ENCODE measurements around the gene CADM3. TPM values are rescaled to one million over a fixed set of nuclear protein-coding genes. Genes with fewer than 3 reads are reported as not detected.

CADM3 gene
- polyA plus RNA-seq, 4 donors: 0.14 to 0.99 (median 0.26) TPM

DNA sequence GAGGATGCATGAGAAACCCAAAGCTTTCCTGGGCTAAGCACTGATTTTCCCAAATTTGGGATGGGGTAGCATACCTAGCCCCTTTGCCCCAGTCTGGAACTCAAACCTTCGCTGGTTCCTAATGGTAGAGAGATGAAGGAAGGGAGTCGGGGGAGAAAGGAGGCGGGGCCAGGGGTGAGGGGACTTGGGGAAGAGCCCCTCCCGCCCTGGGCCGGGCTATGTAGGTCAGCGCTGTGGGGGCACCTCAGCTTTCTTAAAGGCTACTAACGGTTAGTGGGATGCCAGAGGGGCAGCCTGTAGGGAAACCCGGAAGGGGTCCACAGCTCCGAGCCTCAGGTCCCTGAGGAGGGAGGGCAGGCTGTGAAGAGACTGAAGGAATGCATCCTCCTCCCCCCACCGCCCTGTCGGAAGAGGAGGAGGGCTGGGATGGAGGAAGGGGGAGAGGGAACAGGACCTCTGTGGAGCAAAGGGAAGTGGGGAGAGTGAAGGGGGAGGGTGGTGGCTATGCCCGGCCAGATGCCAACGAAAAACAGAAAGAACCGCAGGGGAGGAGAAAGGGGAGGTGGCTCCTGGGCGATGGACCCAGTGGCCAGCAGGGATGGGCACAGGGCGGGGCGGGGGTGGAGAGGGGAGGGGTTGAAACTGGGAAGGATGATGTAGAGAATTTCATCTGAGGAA is 1.3 kb downstream of the CADM3 start:
- DNase-seq (ENCODE audit: low read depth in 4 of 4, low spot score in 3 of 4): no peak

DNA sequence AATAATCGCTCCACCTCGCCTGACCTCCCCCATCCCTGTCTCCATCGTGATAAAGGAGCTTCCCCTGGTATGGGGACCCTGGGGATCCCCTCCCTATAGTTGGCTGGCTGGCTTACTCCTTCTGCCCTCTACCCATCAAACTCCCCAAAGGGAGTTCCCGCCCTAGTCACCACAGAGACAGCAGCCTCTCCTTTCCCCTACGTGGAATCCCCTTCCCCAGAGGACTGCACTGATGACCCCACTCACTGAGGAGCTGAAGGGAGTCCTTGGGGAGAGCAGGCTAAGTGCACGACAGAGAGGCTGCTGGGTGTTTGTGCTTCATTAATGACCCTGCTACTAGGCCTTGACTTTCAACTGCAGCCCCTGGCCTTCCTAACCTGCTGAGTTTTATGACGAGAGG is 1.9 kb downstream of the CADM3 start:
- no peak for DNase-seq (ENCODE audit: low read depth in 4 of 4, low spot score in 3 of 4)

DNA sequence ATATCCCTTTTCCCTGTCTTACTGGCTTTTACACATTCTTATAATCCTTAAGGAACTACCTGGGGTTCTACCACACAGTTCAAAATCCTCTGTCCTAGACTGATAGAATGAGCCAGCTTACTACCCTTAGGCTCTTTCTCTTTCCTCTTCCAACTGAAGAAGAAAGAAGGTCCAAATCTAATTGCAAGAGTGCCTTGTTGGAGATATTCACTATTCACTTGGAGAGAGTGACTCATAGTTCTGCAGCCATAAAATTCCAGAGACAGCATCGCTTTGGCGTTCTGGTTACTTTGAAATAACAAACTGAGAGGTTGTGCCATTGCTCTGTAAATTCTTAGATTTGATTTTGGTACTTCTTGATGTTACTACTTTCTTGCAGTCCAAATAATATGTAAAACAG is 4.2 kb downstream of the CADM3 start:
- no peak for DNase-seq (ENCODE audit: low read depth in 4 of 4, low spot score in 3 of 4)

DNA sequence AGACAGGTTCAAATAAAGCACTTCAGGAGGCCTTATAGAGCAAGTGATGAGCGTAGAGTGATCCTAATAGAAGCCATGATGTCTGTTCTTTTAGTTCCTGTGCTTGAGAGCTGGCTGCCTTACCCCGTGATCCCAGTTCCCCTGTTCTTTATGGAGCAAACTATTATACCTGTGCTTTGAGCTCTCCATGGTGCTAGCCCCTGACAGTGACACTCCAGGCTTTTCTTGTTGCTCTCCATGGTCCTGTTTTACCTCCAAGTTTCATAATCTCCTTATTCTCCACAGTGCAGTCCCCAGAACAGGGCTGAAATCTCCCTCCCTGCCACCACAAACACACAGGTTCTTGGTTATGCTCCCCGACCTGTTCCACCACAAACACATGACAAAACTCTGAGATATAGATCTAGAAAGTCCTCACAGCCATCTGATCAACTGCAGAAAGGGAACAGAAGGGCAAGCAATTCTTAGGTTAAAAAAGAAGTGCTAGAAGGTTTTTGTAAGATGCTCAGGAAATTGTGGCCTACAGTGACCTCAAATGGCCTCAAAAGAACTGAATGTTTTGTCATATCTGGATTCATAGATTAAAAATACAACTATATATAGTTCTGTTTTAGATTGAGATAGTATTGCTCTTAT is 6.0 kb downstream of the CADM3 start:
- peak; percentile 61 to 82 (median 78) for DNase-seq (ENCODE audit: low read depth in 4 of 4, low spot score in 3 of 4)

DNA sequence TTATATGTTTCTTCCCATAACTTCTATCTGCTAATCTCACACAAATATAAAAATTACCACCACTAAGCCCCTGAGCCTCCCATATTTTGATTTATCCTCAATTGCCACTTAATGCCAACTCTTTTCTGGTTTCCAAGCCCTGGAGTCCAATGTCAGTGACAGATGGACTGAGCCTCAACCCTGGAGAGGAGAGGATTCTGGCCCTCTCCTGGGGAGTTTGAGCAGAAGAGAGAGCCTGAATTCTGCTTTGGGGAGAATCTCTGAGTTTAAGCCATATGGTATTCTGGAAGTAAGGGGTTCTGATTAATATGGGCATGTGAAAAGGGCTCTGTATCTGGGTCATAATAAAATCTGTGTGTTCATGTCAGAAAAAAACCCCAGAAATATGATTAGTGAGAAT is 8.5 kb downstream of the CADM3 start:
- no peak for DNase-seq (ENCODE audit: low read depth in 4 of 4, low spot score in 3 of 4)

DNA sequence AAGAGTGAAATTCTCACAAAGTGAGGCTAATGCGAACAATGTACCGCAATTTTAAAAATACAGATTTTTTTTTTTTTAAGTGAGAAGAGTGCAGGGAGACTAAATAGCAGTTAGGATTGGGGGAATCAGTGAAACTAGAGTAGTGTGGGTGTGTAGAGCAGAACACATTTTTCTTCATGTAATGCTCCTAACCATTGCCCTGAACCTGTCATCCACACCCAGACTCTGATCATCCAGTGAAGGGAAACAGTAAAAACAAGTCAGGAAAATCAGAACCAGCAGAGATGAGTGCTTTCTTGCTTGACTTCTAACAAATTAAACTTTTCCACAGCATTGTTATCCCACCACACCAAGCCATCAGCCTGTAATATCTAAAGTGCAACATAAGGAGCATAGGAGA is 9.1 kb downstream of the CADM3 start:
- no peak for DNase-seq (ENCODE audit: low read depth in 4 of 4, low spot score in 3 of 4)

DNA sequence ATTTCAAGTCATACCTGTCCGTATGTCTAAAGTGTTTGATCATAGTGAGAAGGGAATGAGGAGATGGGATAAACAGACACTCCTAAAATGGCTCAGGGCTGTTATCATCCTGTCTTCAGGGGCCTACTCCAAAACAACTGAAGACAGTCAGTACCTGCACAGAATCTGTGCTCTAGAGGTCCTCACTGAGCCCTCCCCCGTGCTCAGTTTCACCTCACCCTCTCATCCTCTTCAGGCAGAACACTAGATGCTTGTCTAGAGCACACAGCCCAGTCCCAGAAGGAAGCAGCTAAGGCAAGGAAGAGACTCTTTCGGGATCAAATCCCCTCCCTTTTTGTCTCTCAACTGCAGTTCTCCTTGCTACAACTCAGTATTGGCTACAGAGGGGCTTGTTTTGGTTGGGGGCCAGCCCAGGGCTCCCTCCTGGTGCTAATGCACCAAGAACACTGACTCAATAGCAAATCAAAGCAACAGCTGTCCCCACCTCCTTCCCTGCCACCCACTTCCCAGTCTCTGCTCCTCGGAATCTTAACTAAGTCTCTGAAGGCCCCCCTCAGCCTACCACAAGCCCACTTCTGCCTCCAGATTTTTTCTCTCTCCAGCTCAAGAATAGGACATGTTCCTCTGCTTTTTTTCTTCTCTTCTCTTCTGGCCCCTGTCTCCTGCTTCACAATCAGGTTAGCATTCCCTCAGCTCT is 10.1 kb downstream of the CADM3 start:
- no peak for DNase-seq (ENCODE audit: low read depth in 4 of 4, low spot score in 3 of 4)

DNA sequence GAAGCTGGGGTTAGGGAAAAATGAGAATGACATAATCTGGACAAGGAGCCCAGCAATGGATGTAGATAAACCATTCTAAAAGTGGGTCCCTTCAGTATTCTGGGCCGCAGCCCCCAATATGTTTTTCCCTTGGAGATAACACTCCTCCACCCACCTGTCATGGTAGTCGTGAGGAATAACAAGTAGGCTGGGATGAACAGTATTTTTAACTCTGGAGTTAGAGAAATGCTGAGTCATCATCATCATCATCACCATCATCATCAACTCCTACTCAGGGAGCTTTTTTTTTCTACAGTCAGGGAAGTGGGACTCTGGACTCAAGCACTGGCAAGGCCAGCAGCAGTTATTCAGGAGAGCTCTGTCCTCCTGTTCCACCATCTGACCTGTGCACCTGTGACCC is 12.8 kb downstream of the CADM3 start:
- DNase-seq (ENCODE audit: low read depth in 4 of 4, low spot score in 3 of 4): no peak

DNA sequence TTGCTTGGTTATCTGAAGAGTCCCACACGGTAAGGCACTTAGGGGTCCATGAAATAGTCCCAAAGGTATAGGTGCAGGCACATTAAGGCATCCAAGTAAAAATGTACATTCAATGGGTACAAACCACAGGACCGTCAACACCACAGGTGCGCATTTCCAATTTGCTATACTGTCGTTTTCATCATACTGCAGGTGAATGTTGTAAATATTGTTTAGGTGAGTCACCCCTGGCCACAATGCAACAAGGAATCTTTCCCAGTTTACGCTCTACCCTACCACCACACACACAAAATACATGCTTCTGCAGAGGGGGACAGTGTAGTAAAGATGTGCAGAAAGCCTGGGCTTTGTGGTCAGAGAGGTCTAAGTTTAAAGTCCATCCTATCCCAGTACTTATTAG is 13.7 kb downstream of the CADM3 start:
- DNase-seq (ENCODE audit: low read depth in 4 of 4, low spot score in 3 of 4): no peak

DNA sequence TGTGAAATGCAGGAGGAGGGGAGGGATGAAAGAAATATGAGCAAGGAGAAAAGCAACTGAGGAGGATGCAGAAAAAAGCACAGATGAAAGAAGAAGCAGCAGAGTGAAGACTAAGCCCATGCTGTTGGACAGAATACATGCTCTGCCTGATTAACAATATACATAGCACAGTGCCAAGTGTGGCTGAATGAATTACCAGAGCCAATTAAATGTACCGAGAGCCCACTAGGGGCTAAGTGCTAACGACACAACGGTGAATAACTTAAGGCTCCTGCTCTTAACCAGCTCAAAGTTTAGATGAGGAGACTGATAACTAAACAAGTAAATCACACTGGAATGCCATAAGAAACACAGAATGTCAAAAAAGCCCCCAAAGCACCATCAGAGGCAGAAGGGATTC is 15.6 kb downstream of the CADM3 start:
- DNase-seq (ENCODE audit: low read depth in 4 of 4, low spot score in 3 of 4): no peak

DNA sequence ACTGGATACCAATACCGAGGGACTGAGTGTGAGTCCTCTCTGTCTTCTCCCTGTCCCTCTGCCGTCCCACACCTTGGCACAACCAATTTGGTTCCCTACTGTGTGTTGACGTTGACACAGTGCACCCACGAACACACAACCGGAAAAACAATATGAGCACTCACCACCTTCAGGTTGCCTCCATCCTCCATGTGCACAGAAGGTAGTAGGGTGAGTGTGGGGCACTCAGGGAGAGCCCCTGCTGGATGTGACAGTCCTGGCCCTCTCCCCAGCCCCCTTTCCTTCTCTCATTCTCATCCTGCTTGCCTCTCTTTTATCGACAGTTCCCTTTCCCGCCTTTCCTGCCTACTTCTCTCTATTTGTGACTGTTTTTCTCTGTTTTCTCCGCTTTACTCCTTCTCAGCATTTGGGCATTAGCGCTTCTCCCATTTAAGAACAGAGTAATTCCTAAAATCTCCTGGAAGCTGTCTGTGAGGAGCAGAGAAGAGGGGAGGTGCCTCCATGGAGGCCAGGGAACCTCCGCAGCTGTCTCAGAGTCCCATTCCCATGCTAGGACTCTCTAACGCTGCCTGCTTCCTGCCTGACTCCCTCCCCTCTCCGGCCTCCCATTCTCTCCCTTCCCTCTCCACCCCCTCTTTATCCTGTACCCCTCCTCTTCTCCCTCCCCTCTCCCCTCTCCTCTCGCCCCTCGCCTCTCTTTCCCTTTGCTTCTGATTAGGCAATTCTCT is 16.4 kb downstream of the CADM3 start:
- no peak for DNase-seq (ENCODE audit: low read depth in 4 of 4, low spot score in 3 of 4)

DNA sequence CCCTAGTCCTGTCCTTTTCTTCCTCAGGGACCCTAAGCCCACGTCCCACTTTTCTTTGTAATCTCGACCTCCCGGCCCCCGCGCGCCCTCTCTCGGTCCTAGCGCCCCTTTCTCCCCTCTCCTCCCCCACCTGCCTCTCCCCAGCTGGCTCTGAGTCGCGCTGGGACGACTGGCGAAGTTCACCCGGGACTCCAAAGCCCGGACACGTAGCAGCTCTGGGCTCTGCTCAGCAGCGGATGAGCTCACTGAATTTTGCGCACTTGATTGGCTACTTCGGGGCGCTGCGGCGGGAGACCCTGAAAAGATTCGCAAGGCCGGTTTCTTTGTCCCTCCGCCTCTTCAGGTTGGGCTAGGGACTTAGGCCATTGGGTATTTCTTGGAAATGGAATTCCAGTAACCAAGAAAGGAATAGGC is 17.0 kb downstream of the CADM3 start:
- peak in 3 of 4 donors; percentile 16 to 23 (median 22) for DNase-seq (ENCODE audit: low read depth in 4 of 4, low spot score in 3 of 4)

DNA sequence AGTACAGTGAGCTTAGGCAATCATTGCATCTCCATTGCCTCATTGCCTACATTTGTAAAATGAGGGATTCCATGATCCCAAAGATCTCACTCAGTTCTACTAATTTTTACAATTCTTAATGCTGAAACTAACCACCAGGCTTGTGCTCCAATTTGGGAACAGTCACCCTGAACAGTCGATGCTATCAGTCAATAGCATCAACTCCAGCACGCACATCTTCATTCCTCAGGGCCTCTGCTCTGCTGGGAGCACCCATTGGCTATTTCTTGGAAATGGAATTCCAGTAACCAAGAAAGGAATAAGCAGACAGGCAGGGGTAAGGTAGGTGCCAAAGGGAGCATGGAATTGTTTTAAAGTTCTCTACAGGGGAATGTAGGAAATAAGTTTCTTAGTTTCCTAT is 19.0 kb downstream of the CADM3 start:
- DNase-seq (ENCODE audit: low read depth in 4 of 4, low spot score in 3 of 4): no peak

DNA sequence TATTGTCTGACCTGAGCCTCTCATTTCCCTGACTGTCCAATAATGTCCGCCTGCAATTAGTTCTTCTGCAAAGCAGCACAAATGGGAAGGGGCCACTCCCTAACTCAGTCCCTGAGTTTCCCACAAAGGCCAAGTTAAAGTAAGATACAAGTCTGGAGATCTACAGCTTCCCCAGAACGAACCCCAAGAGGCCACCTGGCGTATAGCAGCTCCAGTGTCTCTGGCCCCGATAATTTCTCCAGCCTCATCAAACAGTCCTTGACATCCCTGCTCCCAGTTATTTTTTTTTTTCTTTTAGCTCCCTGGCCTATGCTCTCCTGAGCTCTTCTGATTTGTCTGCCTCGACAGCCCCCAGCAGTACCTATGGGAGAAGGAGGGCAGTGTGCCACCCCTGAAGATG is 25.1 kb downstream of the CADM3 start:
- DNase-seq (ENCODE audit: low read depth in 4 of 4, low spot score in 3 of 4): no peak

DNA sequence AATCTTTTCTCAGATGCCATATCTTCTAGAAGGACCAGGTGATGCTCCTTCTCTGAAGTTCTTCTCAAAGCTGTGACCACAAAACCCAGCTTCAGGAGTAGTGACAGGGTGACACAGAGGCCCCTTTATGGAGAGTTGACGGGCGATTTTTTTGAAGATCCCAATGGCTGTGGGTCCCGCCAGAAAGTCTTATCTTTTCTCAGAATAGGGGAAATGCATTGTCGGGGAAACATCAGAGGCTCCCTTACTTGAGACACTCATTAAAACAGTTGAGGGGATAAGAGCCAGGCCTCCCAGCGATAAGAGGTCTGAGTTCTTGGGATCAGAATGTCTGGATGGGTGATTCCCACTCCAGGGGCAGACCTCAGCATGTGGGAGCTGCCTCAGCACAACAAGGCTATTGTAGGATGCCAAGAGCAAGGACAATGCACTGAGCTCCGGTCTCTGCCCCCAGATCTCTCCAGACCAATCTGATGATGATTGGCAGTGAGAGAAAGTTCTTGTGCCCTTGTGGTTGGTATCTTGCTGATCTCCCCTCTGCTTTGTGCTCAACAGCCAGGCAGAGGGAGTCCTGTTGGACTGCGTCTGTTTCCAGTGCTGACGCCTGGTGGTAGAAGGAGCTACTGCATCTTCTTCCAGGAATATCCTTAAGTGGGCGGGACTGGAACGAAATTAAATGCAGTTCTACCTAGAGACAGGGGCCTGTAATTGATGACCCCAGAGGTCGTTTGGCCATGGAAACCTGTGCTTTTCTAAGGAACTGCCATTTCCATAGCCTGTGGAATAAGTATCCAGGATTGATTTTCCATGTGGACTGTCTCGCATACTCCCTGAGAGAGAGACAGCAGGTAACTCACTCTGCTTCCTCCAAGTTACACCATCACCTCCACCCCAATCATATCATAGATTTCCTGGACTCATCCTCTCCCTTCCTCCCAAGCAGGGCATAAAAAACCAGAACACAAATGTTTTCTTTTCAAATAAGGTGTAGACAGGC is 26.4 kb downstream of the CADM3 start:
- DNase-seq (ENCODE audit: low read depth in 4 of 4, low spot score in 3 of 4): peak in 3 of 4 donors; percentile 50 to 56 (median 54)

DNA sequence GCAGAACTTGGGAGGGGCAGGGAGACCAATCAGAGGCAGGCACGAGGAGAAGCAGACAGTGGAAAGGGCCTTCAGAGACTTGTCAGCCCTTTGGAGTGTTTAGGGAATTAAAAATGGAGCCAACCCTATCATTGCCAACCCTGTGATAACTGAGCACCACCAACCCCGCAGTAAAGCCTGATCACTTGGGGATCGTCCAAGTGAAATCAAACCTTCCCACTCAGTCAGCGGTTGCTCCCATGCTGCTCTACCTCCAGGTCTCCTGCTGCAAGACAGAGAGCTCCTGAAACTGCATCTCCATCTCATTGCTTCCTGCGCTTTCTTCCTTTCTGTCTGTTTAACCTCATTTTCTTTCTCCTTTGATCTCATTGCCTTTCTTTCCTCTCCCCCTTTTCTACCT is 28.5 kb downstream of the CADM3 start:
- DNase-seq (ENCODE audit: low read depth in 4 of 4, low spot score in 3 of 4): no peak

DNA sequence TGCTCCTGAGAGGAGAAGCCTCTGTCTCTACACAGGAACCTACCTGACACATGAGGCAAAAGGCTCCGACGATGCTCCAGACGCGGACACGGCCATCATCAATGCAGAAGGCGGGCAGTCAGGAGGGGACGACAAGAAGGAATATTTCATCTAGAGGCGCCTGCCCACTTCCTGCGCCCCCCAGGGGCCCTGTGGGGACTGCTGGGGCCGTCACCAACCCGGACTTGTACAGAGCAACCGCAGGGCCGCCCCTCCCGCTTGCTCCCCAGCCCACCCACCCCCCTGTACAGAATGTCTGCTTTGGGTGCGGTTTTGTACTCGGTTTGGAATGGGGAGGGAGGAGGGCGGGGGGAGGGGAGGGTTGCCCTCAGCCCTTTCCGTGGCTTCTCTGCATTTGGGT is 29.4 kb downstream of the CADM3 start:
- DNase-seq (ENCODE audit: low read depth in 4 of 4, low spot score in 3 of 4): no peak

DNA sequence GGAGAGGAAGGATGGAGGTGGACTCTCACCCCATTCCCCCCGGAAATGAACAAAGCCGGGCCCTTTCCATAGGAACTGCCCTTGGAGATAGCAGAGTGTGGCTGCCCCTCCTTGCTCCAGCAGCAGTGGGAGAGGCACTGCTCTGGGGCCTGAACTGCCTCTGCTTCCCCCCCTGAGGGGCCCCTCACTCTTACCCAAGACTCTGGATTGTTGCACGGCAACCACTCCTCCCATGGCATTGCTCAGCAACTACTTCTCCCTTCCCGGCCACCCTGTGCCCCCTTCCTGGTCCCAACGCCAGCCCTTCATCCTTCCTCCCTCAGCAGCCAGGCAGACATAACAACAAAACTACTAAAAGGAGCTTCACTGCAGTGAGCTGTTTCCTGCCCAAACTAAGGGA is 30.2 kb downstream of the CADM3 start:
- DNase-seq (ENCODE audit: low read depth in 4 of 4, low spot score in 3 of 4): no peak

DNA sequence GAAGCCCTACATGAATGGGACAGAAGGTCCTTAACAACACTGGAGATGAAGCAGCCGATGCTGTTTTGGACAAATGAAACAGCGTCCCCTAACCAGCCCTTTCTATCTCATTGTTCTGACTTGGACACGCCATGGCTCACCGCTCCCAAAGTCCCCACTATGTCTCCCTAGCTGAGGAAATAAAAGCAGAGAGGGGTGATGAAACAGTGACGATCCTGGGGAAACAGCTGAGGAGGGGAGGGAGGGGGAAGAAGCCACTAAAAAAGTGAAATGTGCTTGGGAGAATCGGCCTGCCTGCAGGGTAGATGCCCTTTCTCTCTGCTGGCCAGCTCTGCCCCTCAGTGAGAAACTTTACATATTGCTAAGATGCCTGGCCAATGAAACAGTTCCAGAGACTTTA is 32.2 kb downstream of the CADM3 start:
- no peak for DNase-seq (ENCODE audit: low read depth in 4 of 4, low spot score in 3 of 4)
